ENCODE data around the gene DUS4L. TPM values are rescaled to one million over a fixed set of nuclear protein-coding genes. Genes with fewer than 3 reads are reported as not detected.

DUS4L gene
- total RNA-seq, 4 donors from 2014 or later: 4.1 to 9.2 (median 7.7) TPM

GRCh38 chr7:107582875-107583274, 19.1 kb downstream of the DUS4L start:
- H3K4me3 ChIP-seq: no peak overlapping the region
- peaks cover 0 to 3% (median 0%) of the 10 kb centered on the region in 3 donors for H3K36me3 ChIP-seq
- no peak for DNase-seq
- TF ChIP-seq CTCF (IDR thresholded peaks at IDR 0.05) (no peak), POLR2A (IDR thresholded peaks at IDR 0.05) (no peak)
- H3K27ac ChIP-seq: no peak overlapping the region
- no peaks in the 10 kb centered on the region for H3K9me3 ChIP-seq
- H3K27me3 ChIP-seq: no peaks in the 10 kb centered on the region
- H3K4me1 ChIP-seq: peaks cover 0 to 10% (median 0%) of the 10 kb centered on the region in 4 donors

- Histone ChIP-seq H3K4me3 (no peak overlapping the region), H3K9me3 (no peaks in the 10 kb centered on the region), H3K27me3 (no peaks in the 10 kb centered on the region), H3K27ac (no peak overlapping the region), H3K4me1 (peaks cover 0 to 10% (median 0%) of the 10 kb centered on the region in 4 donors), H3K36me3 (peaks cover 0 to 3% (median 0%) of the 10 kb centered on the region in 3 donors)
- TF ChIP-seq CTCF (IDR thresholded peaks at IDR 0.05) (no peak), POLR2A (IDR thresholded peaks at IDR 0.05) (no peak)
- DNase-seq: no peak
These were observed 20.9 kb downstream of the DUS4L start for GRCh38 chr7:107584716-107585115.

GRCh38 chr7:107588529-107589130, 24.9 kb downstream of the DUS4L start:
- DNase-seq: no peak
- Histone ChIP-seq H3K4me3 (no peak overlapping the region), H3K4me1 (no peaks in the 10 kb centered on the region), H3K36me3 (peaks cover 0 to 3% (median 0%) of the 10 kb centered on the region in 3 donors), H3K27ac (no peak overlapping the region), H3K27me3 (no peaks in the 10 kb centered on the region), H3K9me3 (no peaks in the 10 kb centered on the region)
- TF ChIP-seq POLR2A (IDR thresholded peaks at IDR 0.05) (no peak), CTCF (IDR thresholded peaks at IDR 0.05) (no peak)

GRCh38 chr7:107591421-107591820, 27.6 kb downstream of the DUS4L start:
- Histone ChIP-seq H3K9me3 (no peaks in the 10 kb centered on the region), H3K4me3 (no peak overlapping the region), H3K27ac (no peak overlapping the region), H3K4me1 (no peaks in the 10 kb centered on the region), H3K36me3 (peaks cover 0 to 20% (median 0%) of the 10 kb centered on the region in 3 donors), H3K27me3 (no peaks in the 10 kb centered on the region)
- DNase-seq: no peak
- TF ChIP-seq POLR2A (IDR thresholded peaks at IDR 0.05) (no peak), CTCF (IDR thresholded peaks at IDR 0.05) (no peak)

- H3K4me3 ChIP-seq: no peak overlapping the region
- no peaks in the 10 kb centered on the region for H3K27me3 ChIP-seq
- DNase-seq: no peak
- H3K9me3 ChIP-seq: no peaks in the 10 kb centered on the region
- H3K36me3 ChIP-seq: peaks cover 0 to 28% (median 0%) of the 10 kb centered on the region in 3 donors
- H3K27ac ChIP-seq: no peak overlapping the region
- H3K4me1 ChIP-seq: no peaks in the 10 kb centered on the region
- no peak for TF ChIP-seq POLR2A (IDR thresholded peaks at IDR 0.05)
- TF ChIP-seq CTCF (IDR thresholded peaks at IDR 0.05): no peak
These were observed 28.7 kb downstream of the DUS4L start for GRCh38 chr7:107592361-107593024.

Data from Peyer's patch (tissue), 4 donors.